ENCODE results near the gene APOBEC3G. TPM values are rescaled to one million over a fixed set of nuclear protein-coding genes. Genes with fewer than 3 reads are reported as not detected.

APOBEC3G gene
- total and polyA plus RNA-seq, 2 of the 13 experiments (the other 11 are each of a cell fraction or from before 2014, with no cell fraction given): 3.2 to 4.1 TPM

DNA sequence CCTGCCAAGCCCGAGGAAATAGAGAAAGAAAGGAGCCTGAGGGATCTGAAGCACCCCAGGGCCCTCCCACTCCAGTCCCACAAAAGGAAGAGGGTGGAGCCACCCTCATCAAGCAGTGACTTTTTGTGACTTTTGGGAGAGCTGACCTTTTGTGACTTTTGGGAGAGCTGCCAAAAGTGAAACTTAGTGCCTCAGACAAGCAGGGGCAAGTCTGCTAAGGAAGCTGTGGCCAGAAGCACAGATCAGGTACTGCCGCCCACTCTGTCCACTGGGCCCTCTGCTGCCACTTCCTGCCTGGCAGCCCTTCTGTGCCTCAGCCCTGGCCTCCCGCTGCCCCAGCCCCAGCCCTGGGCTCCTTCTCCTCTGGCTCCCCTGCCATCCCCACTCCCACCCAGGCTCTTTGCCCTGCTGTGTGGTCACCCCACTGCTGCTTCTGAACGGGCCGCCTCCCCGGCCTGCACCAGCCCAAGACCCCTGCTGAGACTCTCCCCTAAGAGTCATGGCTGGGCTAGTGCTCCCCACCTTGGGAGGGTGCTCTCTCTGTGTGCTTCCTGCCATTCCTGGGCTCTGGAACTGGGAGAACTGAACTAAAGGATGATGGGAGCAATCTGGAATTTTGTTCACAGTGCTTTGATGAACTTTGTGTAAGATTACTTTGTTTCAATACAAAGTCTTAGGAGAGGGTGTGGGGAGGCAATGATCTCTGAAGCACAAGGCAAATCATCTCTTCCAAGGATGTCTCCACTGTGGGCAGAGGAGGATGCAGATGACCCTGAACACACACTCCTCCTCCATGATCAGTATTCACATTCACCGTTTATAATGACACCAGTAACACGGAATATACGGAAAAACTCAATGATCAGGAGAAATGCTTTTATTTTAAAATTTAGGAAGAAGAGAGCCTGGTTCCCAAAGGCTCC is 20.3 kb downstream of the APOBEC3G start, which contains the start of gene APOBEC3H:
TSS of gene APOBEC3H (plus strand) at position 147 of the 923 bp plus-strand sequence. CDS start 3,035 bp downstream, outside the sequence.
- intact Hi-C loops (cut with micrococcal nuclease; ENCODE audit: unreplicated experiment): no loop called here
- 64% methylated on average over 8 of the region's 9 CpGs for WGBS (ENCODE audit: low lambda C conversion rate)
- DNase-seq (ENCODE audit: low spot score): no peak
- Histone ChIP-seq H3K9me3 (ENCODE audit: low read length) (no peaks in the 10 kb centered on the region), H3K27ac (ENCODE audit: extremely low read length, insufficient read depth, low read length) (no peak within 1 kb of the TSS), H3K79me2 (ENCODE audit: insufficient read depth, low read length) (no peaks in the 10 kb centered on the region), H3K4me1 (ENCODE audit: insufficient read depth, low read length) (peaks cover 20% of the 10 kb centered on the region), H3K4me2 (ENCODE audit: low read depth, low read length) (peak within 1 kb of the TSS; percentile 24), H2AFZ (ENCODE audit: low read length) (no peak within 1 kb of the TSS), H3K4me3 (replicated peaks in 1 of 3; ENCODE audit: insufficient read depth in 1 of 3, low read depth in 2 of 3, low read length in 3 of 3) (peak within 1 kb of the TSS in 1 of 3 experiments; percentile 12; a peak in 1 of 6 replicates), H4K20me1 (ENCODE audit: insufficient read depth, low read length) (no peaks in the 10 kb centered on the region), H3K27me3 (ENCODE audit: control insufficient read depth in 1 of 2, insufficient read depth in 2 of 2, low read length in 2 of 2) (peaks cover 0 to 14% of the 10 kb centered on the region in 2 experiments; a peak in 2 of 5 replicates), H3K9ac (ENCODE audit: insufficient read depth, low read depth, low read length) (no peak within 1 kb of the TSS), H3K36me3 (replicated peaks in 1 of 2; ENCODE audit: control insufficient read depth in 1 of 2, insufficient read depth in 2 of 2, low read length in 2 of 2) (no peaks in the 10 kb centered on the region)
- TF ChIP-seq, protein P1, sequence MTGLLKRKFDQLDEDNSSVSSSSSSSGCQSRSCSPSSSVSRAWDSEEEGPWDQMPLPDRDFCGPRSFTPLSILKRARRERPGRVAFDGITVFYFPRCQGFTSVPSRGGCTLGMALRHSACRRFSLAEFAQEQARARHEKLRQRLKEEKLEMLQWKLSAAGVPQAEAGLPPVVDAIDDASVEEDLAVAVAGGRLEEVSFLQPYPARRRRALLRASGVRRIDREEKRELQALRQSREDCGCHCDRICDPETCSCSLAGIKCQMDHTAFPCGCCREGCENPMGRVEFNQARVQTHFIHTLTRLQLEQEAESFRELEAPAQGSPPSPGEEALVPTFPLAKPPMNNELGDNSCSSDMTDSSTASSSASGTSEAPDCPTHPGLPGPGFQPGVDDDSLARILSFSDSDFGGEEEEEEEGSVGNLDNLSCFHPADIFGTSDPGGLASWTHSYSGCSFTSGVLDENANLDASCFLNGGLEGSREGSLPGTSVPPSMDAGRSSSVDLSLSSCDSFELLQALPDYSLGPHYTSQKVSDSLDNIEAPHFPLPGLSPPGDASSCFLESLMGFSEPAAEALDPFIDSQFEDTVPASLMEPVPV (CRISPR knock-in tag; IDR thresholded peaks at IDR 0.05): no peak
- TF ChIP-seq ZNF761 (CRISPR knock-in tag; conservative IDR thresholded peaks at IDR 0.05) (no peak), ZNF672 (CRISPR knock-in tag; IDR thresholded peaks at IDR 0.05) (no peak), KMT2B (CRISPR knock-in tag; IDR thresholded peaks at IDR 0.05) (no peak), ZNF263 (CRISPR knock-in tag; IDR thresholded peaks at IDR 0.05) (peak; percentile 92), DR1 (CRISPR knock-in tag; IDR thresholded peaks at IDR 0.05) (no peak)
- TF ChIP-seq, protein P2, sequence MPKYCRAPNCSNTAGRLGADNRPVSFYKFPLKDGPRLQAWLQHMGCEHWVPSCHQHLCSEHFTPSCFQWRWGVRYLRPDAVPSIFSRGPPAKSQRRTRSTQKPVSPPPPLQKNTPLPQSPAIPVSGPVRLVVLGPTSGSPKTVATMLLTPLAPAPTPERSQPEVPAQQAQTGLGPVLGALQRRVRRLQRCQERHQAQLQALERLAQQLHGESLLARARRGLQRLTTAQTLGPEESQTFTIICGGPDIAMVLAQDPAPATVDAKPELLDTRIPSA (CRISPR knock-in tag; IDR thresholded peaks at IDR 0.05; ENCODE audit: borderline replicate concordance): no peak
- CTCF ChIA-PET (ENCODE audit: low intra/inter-chr PET ratio, low total read pairs): no interaction called here
- BruUV-seq (replicated peaks): no TSS peak
- FAIRE-seq: no peak
- POLR2A ChIA-PET: no interaction called here
- peak; percentile 48 for ATAC-seq
- in situ Hi-C loops (cut with HindIII; ENCODE audit: extremely low pct_ligation_motif_present, low pct_unique_long_range_greater_than_20kb): no loop called here

Measured in HepG2 (cell line).